HepG2 (cell line): ENCODE results near the gene FAM83C. TPM values are rescaled to one million over a fixed set of nuclear protein-coding genes. Genes with fewer than 3 reads are reported as not detected.

Source experiments
- DNMT1 ChIP-seq: sonication (generic); formaldehyde crosslinking; IDR thresholded peaks from 2 replicates; pipeline ENCODE4 v1.5.1; 2020; ENCODE audit warnings: mild to moderate bottlenecking, missing genetic modification reagents
- DRAP1 ChIP-seq: IDR thresholded peaks from 2 replicates; pipeline ENCODE4 v1.6.1; 2016; ENCODE audit warnings: missing genetic modification reagents, missing compliant biosample characterization
- HNRNPH1 ChIP-seq: fragments of 200-400 bp; formaldehyde crosslinking; optimal IDR thresholded peaks from 2 replicates; pipeline ENCODE3; 2017; ENCODE audit warnings: mild to moderate bottlenecking, low read depth, low read length
- ISL2 ChIP-seq: sonication (generic); formaldehyde crosslinking; IDR thresholded peaks from 2 replicates; pipeline ENCODE4 v1.5.0; 2020; ENCODE audit warnings: missing genetic modification reagents
- MTF2 ChIP-seq: sonication (generic); formaldehyde crosslinking; IDR thresholded peaks from 2 replicates; pipeline ENCODE4 v1.5.0; 2020; ENCODE audit warnings: missing genetic modification reagents, borderline replicate concordance
- SAFB2 ChIP-seq: sonication (generic); formaldehyde crosslinking; IDR thresholded peaks from 2 replicates; pipeline ENCODE4 v1.5.1; 2020; ENCODE audit warnings: missing genetic modification reagents, low read depth, mild to moderate bottlenecking, borderline replicate concordance
- ZNF33B ChIP-seq: sonication (generic); formaldehyde crosslinking; IDR thresholded peaks from 2 replicates; pipeline ENCODE4 v1.5.1; 2020; ENCODE audit warnings: mild to moderate bottlenecking, missing genetic modification reagents
- ZNF343 ChIP-seq: sonication (generic); formaldehyde crosslinking; IDR thresholded peaks from 2 replicates; pipeline ENCODE4 v1.4.0; 2020; ENCODE audit warnings: mild to moderate bottlenecking, missing genetic modification reagents
- ZSCAN29 ChIP-seq: sonication (generic); formaldehyde crosslinking; conservative IDR thresholded peaks from 2 replicates; pipeline ENCODE4 v1.4.0; 2020; ENCODE audit warnings: mild to moderate bottlenecking, missing genetic modification reagents
- ZZZ3 ChIP-seq: sonication (generic); formaldehyde crosslinking; IDR thresholded peaks from 2 replicates; pipeline ENCODE4 v1.4.0; 2020; ENCODE audit warnings: missing genetic modification reagents, mild to moderate bottlenecking, borderline replicate concordance
- polyA plus RNA-seq, 8 experiments: library from polyadenylated mRNA; depleted of rRNA in 3 of 8; stranded (reverse) in 7 of 8; unstranded in 1 of 8; fragments of >200 nt; fragmentation: Illumina TruSeq in 4 of 8; extraction: Trizol in 4 of 8; gene quantifications; 2 replicates each; pipeline versions ENCODE4 v1.2.1 to v1.2.3, GENCODE V29; 2011 to 2016; ENCODE audit warnings: low read depth in 4 of 8, missing spikeins in 1 of 8, mixed read lengths in 1 of 8; ENCODE audit not compliant: insufficient read depth in 1 of 8
- total RNA-seq, 5 experiments: library from RNA; depleted of rRNA; stranded (reverse); fragments of >200 nt; fragmentation: Illumina TruSeq; extraction: Trizol; gene quantifications; 2 replicates each; pipeline ENCODE4 v1.2.3, GENCODE V29; 2016; ENCODE audit warnings: low read depth in 1 of 5
- TF ChIP-seq, protein P1 (sequence below): sonication (generic); formaldehyde crosslinking; IDR thresholded peaks from 2 replicates; pipeline ENCODE4 v1.4.0; 2020; ENCODE audit warnings: missing genetic modification reagents
- TF ChIP-seq, protein P2 (sequence below), 2 experiments: IDR thresholded peaks; 2 replicates each; pipeline ENCODE4 v1.6.1; 2011 to 2012; ENCODE audit warnings: low read length in 2 of 2, borderline replicate concordance in 1 of 2, low read depth in 1 of 2, mild to moderate bottlenecking in 1 of 2, moderate library complexity in 1 of 2
- TF ChIP-seq, protein P3 (sequence below): conservative IDR thresholded peaks from 2 replicates; pipeline ENCODE4 v1.6.1; 2018; ENCODE audit warnings: missing genetic modification reagents
- TF ChIP-seq, protein P4 (sequence below): sonication (generic); formaldehyde crosslinking; IDR thresholded peaks from 2 replicates; pipeline ENCODE4 v1.5.1; 2020; ENCODE audit warnings: mild to moderate bottlenecking, missing genetic modification reagents, borderline replicate concordance

The FAM83C gene
- total and polyA plus RNA-seq, 2 of the 13 experiments (the other 11 are each of a cell fraction or from before 2014, with no cell fraction given): 0.04 TPM; not detected in 1

GRCh38 chr20:35327074-35327976 lies 35.1 kb upstream of the FAM83C start (continued):
- TF ChIP-seq HNRNPH1 (no peak), DRAP1 (CRISPR knock-in tag) (peak; percentile 31; the same call in 1 of the 2 replicates), DNMT1 (no peak), MTF2 (CRISPR knock-in tag) (no peak), ISL2 (CRISPR knock-in tag) (peak; percentile 95), ZNF33B (no peak; the same call in none of the 2 replicates), ZNF343 (peak; percentile 23; the same call in 1 of the 2 replicates), ZSCAN29 (peak; percentile 94), ZZZ3 (CRISPR knock-in tag) (no peak), SAFB2 (CRISPR knock-in tag) (no peak)
- TF ChIP-seq, protein P1, sequence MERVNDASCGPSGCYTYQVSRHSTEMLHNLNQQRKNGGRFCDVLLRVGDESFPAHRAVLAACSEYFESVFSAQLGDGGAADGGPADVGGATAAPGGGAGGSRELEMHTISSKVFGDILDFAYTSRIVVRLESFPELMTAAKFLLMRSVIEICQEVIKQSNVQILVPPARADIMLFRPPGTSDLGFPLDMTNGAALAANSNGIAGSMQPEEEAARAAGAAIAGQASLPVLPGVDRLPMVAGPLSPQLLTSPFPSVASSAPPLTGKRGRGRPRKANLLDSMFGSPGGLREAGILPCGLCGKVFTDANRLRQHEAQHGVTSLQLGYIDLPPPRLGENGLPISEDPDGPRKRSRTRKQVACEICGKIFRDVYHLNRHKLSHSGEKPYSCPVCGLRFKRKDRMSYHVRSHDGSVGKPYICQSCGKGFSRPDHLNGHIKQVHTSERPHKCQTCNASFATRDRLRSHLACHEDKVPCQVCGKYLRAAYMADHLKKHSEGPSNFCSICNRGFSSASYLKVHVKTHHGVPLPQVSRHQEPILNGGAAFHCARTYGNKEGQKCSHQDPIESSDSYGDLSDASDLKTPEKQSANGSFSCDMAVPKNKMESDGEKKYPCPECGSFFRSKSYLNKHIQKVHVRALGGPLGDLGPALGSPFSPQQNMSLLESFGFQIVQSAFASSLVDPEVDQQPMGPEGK (CRISPR knock-in tag): peak; percentile 71; the same call in 1 of the 2 replicates
- TF ChIP-seq, protein P2, sequence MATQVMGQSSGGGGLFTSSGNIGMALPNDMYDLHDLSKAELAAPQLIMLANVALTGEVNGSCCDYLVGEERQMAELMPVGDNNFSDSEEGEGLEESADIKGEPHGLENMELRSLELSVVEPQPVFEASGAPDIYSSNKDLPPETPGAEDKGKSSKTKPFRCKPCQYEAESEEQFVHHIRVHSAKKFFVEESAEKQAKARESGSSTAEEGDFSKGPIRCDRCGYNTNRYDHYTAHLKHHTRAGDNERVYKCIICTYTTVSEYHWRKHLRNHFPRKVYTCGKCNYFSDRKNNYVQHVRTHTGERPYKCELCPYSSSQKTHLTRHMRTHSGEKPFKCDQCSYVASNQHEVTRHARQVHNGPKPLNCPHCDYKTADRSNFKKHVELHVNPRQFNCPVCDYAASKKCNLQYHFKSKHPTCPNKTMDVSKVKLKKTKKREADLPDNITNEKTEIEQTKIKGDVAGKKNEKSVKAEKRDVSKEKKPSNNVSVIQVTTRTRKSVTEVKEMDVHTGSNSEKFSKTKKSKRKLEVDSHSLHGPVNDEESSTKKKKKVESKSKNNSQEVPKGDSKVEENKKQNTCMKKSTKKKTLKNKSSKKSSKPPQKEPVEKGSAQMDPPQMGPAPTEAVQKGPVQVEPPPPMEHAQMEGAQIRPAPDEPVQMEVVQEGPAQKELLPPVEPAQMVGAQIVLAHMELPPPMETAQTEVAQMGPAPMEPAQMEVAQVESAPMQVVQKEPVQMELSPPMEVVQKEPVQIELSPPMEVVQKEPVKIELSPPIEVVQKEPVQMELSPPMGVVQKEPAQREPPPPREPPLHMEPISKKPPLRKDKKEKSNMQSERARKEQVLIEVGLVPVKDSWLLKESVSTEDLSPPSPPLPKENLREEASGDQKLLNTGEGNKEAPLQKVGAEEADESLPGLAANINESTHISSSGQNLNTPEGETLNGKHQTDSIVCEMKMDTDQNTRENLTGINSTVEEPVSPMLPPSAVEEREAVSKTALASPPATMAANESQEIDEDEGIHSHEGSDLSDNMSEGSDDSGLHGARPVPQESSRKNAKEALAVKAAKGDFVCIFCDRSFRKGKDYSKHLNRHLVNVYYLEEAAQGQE (IDR thresholded peaks at IDR 0.05; ENCODE audit: borderline replicate concordance in 1 of 2, low read depth in 1 of 2, low read length in 2 of 2): peak in 1 of 2 experiments; percentile 56; a peak in 1 of 4 replicates
- TF ChIP-seq, protein P3, sequence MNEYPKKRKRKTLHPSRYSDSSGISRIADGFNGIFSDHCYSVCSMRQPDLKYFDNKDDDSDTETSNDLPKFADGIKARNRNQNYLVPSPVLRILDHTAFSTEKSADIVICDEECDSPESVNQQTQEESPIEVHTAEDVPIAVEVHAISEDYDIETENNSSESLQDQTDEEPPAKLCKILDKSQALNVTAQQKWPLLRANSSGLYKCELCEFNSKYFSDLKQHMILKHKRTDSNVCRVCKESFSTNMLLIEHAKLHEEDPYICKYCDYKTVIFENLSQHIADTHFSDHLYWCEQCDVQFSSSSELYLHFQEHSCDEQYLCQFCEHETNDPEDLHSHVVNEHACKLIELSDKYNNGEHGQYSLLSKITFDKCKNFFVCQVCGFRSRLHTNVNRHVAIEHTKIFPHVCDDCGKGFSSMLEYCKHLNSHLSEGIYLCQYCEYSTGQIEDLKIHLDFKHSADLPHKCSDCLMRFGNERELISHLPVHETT (CRISPR knock-in tag): peak; percentile 88
- TF ChIP-seq, protein P4, sequence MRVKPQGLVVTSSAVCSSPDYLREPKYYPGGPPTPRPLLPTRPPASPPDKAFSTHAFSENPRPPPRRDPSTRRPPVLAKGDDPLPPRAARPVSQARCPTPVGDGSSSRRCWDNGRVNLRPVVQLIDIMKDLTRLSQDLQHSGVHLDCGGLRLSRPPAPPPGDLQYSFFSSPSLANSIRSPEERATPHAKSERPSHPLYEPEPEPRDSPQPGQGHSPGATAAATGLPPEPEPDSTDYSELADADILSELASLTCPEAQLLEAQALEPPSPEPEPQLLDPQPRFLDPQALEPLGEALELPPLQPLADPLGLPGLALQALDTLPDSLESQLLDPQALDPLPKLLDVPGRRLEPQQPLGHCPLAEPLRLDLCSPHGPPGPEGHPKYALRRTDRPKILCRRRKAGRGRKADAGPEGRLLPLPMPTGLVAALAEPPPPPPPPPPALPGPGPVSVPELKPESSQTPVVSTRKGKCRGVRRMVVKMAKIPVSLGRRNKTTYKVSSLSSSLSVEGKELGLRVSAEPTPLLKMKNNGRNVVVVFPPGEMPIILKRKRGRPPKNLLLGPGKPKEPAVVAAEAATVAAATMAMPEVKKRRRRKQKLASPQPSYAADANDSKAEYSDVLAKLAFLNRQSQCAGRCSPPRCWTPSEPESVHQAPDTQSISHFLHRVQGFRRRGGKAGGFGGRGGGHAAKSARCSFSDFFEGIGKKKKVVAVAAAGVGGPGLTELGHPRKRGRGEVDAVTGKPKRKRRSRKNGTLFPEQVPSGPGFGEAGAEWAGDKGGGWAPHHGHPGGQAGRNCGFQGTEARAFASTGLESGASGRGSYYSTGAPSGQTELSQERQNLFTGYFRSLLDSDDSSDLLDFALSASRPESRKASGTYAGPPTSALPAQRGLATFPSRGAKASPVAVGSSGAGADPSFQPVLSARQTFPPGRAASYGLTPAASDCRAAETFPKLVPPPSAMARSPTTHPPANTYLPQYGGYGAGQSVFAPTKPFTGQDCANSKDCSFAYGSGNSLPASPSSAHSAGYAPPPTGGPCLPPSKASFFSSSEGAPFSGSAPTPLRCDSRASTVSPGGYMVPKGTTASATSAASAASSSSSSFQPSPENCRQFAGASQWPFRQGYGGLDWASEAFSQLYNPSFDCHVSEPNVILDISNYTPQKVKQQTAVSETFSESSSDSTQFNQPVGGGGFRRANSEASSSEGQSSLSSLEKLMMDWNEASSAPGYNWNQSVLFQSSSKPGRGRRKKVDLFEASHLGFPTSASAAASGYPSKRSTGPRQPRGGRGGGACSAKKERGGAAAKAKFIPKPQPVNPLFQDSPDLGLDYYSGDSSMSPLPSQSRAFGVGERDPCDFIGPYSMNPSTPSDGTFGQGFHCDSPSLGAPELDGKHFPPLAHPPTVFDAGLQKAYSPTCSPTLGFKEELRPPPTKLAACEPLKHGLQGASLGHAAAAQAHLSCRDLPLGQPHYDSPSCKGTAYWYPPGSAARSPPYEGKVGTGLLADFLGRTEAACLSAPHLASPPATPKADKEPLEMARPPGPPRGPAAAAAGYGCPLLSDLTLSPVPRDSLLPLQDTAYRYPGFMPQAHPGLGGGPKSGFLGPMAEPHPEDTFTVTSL (CRISPR knock-in tag): peak; percentile 100
